SJSA1 (cell line): ENCODE measurements around the gene NANOS2. TPM values are rescaled to one million over a fixed set of nuclear protein-coding genes. Genes with fewer than 3 reads are reported as not detected.
"Not testable (repeated sequence)": the region's sequence is repeated elsewhere in the genome, so short reads cannot be mapped to it uniquely, and the experiment has no call there.

Experiments used
- DNase-seq, 2 experiments: peaks; one replicate each; pipeline ENCODE4 v3.0.0-alpha.2; 2015 to 2020; ENCODE audit warnings: low spot score in 2 of 2, low read depth in 1 of 2
- H3K27ac ChIP-seq: fragments of 250-450 bp; sonication (Bioruptor Pico); 2 replicates; pipeline ENCODE4 v1.5.1; 2020; ENCODE audit warnings: mild to moderate bottlenecking, moderate library complexity
- H3K27me3 ChIP-seq: fragments of 250-450 bp; sonication (Bioruptor Pico); replicated peaks from 2 replicates; pipeline ENCODE4 v1.5.1; 2020; ENCODE audit warnings: mild to moderate bottlenecking, moderate library complexity
- H3K36me3 ChIP-seq: fragments of 250-450 bp; sonication (Bioruptor Pico); 2 replicates; pipeline ENCODE4 v1.5.1; 2020; ENCODE audit warnings: mild to moderate bottlenecking
- H3K4me1 ChIP-seq: fragments of 250-450 bp; sonication (Bioruptor Pico); replicated peaks from 2 replicates; pipeline ENCODE4 v1.6.1; 2021; ENCODE audit warnings: mild to moderate bottlenecking
- H3K4me3 ChIP-seq: fragments of 250-450 bp; sonication (Bioruptor Pico); 2 replicates; pipeline ENCODE4 v1.5.1; 2020; ENCODE audit warnings: mild to moderate bottlenecking
- H3K9me3 ChIP-seq: fragments of 250-450 bp; sonication (Bioruptor Pico); replicated peaks from 2 replicates; pipeline ENCODE4 v1.5.1; 2020; ENCODE audit warnings: mild to moderate bottlenecking
- total RNA-seq: library from RNA; depleted of rRNA; stranded (reverse); fragments of >200 nt; shearing (Covaris generic); gene quantifications from 2 replicates; pipeline ENCODE4 v1.2.3, GENCODE V29; 2014; rRNA removed

The NANOS2 gene
- total RNA-seq, 1 experiment from 2014 or later: not detected

DNA sequence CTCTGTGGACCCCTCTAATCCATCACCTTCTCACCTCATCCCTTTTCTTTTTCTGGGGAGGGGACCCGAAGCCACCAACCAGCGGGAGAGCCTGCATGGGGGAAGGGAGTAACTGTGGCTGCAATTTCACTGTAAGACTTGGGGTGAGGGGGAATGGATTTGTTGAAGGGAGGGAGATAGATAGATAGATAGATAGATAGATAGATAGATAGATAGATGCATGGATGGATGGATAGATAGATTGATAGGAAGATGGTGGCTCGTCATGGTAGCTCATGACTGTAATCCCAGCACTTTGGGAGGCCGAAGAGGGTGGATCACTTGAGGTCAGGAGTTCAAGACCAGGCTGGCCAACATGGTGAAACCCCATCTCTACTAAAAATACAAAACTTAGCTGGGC, 47.3 kb downstream of the NANOS2 start:
- H3K27ac ChIP-seq: not testable (repeated sequence)

DNA sequence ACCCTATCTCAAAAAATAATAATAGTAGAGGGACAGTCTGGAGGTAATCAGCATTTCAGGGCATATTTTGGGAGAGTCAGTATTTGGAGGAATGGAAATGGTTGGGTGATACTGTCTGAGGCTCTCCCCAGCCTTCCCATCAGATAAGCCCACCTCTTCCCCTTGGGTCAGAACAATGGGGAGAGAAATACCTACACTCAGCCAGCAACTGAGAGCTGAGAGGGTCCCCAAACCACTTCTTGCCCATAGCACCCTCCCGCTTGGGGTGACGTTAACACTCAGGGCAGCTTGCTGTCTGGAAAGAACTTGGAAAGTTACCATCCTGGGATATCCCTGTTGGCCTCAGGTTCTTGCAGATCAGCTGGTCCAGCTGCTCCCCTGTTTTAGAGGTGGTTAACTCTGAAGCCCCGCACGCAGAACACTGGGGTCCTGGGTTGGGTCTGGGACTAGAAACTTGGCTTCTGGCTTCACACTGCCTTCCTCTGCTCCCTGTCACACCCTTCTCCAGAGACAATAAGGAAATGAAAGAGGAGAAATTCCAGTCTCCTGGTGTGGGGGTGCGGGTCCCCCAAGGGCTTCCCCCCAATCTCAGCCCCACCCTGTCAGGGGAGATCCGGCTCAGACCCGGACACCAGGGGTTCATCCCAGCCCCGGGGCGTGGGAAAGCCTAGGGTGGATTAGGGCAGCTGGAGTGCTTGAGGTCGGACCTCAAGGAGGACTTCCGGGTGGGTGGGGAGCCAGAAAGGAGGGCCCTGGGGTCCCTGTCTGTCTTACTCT, 48.0 kb downstream of the NANOS2 start:
- H3K27ac ChIP-seq: no peak overlapping the region
- peaks cover 41% of the 10 kb centered on the region for H3K27me3 ChIP-seq
- H3K4me3 ChIP-seq: no peak overlapping the region
- DNase-seq: no peak
- H3K4me1 ChIP-seq: peaks cover 15% of the 10 kb centered on the region
- H3K36me3 ChIP-seq: peaks cover 6% of the 10 kb centered on the region
- peaks cover 4% of the 10 kb centered on the region for H3K9me3 ChIP-seq

More for the DNA sequence above, 47.3 kb downstream of the NANOS2 start:
- H3K9me3 ChIP-seq, H3K4me3 ChIP-seq, DNase-seq, H3K36me3 ChIP-seq: not testable (repeated sequence)
- peaks cover 11% of the 10 kb centered on the region for H3K4me1 ChIP-seq
- peaks cover 41% of the 10 kb centered on the region for H3K27me3 ChIP-seq

DNA sequence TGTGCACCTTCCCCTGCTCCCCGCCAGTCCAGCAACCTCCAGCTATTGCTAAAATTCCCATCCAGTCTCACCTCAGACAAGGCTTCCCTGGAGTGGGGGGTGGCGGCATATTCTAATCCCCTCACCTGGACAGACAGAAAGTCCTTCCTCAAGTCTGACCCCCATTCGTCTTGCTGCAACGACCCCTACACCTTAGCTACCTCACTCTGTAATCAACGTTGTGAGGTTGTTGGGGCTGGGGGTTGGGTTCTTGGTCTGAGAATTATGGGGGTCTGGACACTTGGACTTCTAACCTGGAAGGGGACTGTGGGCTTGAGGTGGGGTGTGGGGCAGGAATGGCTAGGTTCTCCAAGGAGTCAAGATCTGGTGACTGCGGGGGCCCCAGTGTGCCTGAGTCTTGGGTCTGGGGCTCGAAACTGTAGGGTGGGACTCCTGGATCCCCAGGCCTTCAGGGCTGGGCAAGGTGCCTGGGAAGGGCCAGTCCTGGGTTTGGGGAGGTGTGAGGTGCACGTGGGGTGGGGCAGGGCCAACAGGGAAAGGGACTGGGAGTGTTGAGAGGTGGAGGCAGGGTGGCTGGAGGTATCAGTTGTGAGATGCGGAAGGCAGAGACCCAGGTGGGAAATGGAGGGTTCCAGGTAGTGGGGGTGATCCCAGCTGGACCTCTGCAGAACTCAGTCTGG, 49.2 kb downstream of the NANOS2 start:
- no peak for DNase-seq
- Histone ChIP-seq H3K27ac (no peak overlapping the region), H3K27me3 (peaks cover 36% of the 10 kb centered on the region)

DNA sequence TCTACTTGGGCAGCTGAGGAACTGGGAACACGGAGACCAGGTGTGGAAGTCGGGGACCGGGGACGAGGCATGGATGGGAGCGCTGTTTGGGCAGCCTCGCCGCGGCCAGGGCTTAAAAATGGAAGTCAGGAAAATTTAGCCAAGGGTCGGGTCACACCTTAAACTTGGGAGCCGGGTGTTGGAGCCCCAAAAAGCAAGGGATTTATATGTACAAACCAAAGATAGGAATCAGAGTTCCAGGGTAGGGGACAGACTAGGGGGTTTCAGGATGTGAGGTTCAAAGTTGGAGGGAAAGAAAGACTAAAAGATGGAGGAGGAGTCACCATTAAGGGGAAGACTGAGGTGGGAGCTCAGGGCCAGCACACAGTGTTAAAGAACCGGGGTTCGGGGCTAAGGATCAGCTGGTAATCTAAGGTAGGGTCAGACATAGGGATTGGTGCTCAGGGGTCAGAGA, 49.9 kb downstream of the NANOS2 start:
- DNase-seq: no peak
- Histone ChIP-seq H3K27me3 (peaks cover 36% of the 10 kb centered on the region), H3K4me3 (no peak overlapping the region), H3K27ac (no peak overlapping the region), H3K36me3 (peaks cover 12% of the 10 kb centered on the region), H3K4me1 (peaks cover 18% of the 10 kb centered on the region), H3K9me3 (peaks cover 4% of the 10 kb centered on the region)

More for the DNA sequence above, 49.2 kb downstream of the NANOS2 start:
- Histone ChIP-seq H3K4me1 (peaks cover 18% of the 10 kb centered on the region), H3K9me3 (peaks cover 4% of the 10 kb centered on the region), H3K4me3 (no peak overlapping the region), H3K36me3 (peaks cover 11% of the 10 kb centered on the region)

DNA sequence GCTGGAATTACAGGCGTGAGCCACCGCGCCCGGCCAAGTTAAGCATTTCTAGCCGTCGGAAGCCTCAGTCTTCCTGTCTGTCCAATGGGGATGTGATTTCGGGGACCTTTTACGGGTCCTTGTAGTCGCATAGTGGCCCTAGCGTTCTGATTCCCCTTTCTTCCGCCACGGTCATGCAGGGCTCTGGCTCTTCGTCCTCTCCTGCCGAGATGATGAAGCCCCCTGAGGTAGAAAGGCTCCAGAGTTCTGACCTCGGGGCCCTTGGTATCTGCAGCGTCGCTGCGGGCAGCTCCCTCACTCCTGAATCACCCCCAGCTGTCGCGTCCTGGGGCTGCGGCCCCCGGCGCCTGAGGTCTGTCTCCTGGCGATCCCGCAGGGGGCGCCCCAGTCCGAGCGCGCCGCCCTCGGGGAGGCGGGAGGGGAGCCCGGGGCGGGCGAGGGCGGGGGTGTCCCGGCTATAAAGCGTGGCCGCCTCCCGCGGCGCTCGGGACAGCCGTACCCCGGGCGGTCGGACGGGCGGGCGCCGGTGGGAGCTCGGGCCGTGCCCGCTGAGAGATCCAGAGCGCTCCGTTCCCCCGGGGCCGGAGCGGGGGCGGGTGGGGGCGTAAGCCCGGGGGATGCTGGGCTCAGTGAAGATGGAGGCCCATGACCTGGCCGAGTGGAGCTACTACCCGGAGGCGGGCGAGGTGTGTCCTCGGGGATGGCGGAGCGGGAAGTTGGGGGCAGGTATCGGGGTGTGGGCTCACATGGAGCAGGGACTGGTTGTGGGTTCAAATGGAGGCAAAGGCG, 50.5 kb downstream of the NANOS2 start, which contains the start of gene FOXA3:
TSS of gene FOXA3 (plus strand) at position 487 of the 789 bp plus-strand sequence. CDS start at position 618, 131 bp downstream.
- DNase-seq: peak in 1 of 2 experiments; percentile 31
- peaks cover 4% of the 10 kb centered on the region for H3K9me3 ChIP-seq
- peak within 1 kb of the TSS; percentile 75 for H3K4me3 ChIP-seq
- peaks cover 17% of the 10 kb centered on the region for H3K36me3 ChIP-seq
- H3K27ac ChIP-seq: no peak within 1 kb of the TSS
- peaks cover 33% of the 10 kb centered on the region for H3K27me3 ChIP-seq
- peaks cover 18% of the 10 kb centered on the region for H3K4me1 ChIP-seq

DNA sequence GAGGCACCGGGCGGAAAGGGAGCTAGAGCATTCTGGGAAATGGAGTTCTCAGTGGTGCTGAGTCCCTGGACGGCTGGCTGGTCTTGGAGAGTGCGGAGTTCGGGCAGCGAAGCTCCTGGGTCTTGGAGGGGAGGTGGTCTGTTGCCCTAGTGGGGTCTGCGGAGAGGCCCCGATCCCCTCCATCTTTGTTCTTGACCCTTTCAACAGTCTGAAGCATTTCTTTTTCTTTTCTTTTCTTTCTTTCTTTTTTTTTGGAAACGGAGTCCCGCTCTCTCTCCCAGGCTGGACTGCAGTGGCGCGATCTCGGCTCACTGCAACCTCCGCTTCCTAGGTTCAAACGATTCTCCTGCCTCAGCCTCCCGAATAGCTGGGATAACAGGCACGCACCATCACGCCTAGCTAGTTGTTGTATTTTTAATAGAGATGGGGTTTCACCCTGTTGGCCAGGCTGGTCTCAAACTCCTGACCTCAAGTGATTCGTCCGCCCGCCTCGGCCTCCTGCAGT, 51.2 kb downstream of the NANOS2 start:
- Histone ChIP-seq H3K27ac (no peak overlapping the region), H3K36me3 (peaks cover 23% of the 10 kb centered on the region), H3K27me3 (peaks cover 33% of the 10 kb centered on the region), H3K4me1 (peaks cover 18% of the 10 kb centered on the region), H3K9me3 (peaks cover 4% of the 10 kb centered on the region), H3K4me3 (peak overlapping the region; percentile 75)
- no peak for DNase-seq

Other genes starting within 250 kb of the NANOS2 start
- 0.72 and 2.1 TPM in 2 replicates for gene GIPR, start 246.6 kb downstream of the NANOS2 start, total RNA-seq
- gene SNRPD2, start 222.8 kb downstream of the NANOS2 start, total RNA-seq: 331 and 402 TPM in 2 replicates
- 11.6 and 14.6 TPM in 2 replicates for gene QPCTL, start 222.1 kb downstream of the NANOS2 start, total RNA-seq
- 8.3 and 10.7 TPM in 2 replicates for gene FBXO46, start 183.9 kb downstream of the NANOS2 start, total RNA-seq
- gene MEIOSIN, start 181.3 kb downstream of the NANOS2 start, total RNA-seq: not detected in 2 replicates
- 9.1 and 10.2 TPM in 2 replicates for gene SIX5, start 145.5 kb downstream of the NANOS2 start, total RNA-seq
- gene DMPK, start 132.3 kb downstream of the NANOS2 start, total RNA-seq: 7.4 and 10.6 TPM in 2 replicates
- gene DMWD, start 121.9 kb downstream of the NANOS2 start, total RNA-seq: 17.6 and 35.4 TPM in 2 replicates
- not detected in 2 replicates for gene RSPH6A, start 99.5 kb downstream of the NANOS2 start, total RNA-seq
- 32.4 and 55.0 TPM in 2 replicates for gene SYMPK, start 51.6 kb downstream of the NANOS2 start, total RNA-seq
- gene FOXA3, start 50.5 kb downstream of the NANOS2 start, total RNA-seq: not detected in 2 replicates
- 42.9 and 50.1 TPM in 2 replicates for gene IRF2BP1, start 28.6 kb downstream of the NANOS2 start, total RNA-seq
- 1.3 and 1.4 TPM in 2 replicates for gene MYPOP, start 12.2 kb downstream of the NANOS2 start, total RNA-seq
- gene NOVA2, start 59.1 kb upstream of the NANOS2 start, total RNA-seq: not detected in 2 replicates
- gene CCDC61, start 80.7 kb upstream of the NANOS2 start, total RNA-seq: 4.3 and 7.4 TPM in 2 replicates
- not detected in 2 replicates for gene PGLYRP1, start 108.3 kb upstream of the NANOS2 start, total RNA-seq
- gene IGFL4, start 126.2 kb upstream of the NANOS2 start, total RNA-seq: not detected in 2 replicates
- gene IGFL3, start 209.9 kb upstream of the NANOS2 start, total RNA-seq: not detected in 2 replicates
- gene IGFL2, start 233.5 kb upstream of the NANOS2 start, total RNA-seq: not detected in 2 replicates